Activated naive CD4-positive, alpha-beta T cell treated with anti-CD3 and anti-CD28 coated beads for 36 hours (primary cell): Measurements from ENCODE around the gene CYB561A3. TPM values are rescaled to one million over a fixed set of nuclear protein-coding genes. Genes with fewer than 3 reads are reported as not detected.
"Not testable (repeated sequence)": the region's sequence is repeated elsewhere in the genome, so short reads cannot be mapped to it uniquely, and the experiment has no call there.

ENCODE experiments used
- CTCF ChIA-PET: fragments of 350-600 bp; sonication (Branson Sonifier 250); formaldehyde crosslinking; loops from one replicate; lab custom pipeline; 2021; ENCODE audit warnings: antibody characterized with exemption; lab: Charles Lee
- DNase-seq: peaks from one replicate; pipeline ENCODE4 v3.0.0-alpha.2; 2020
- H3K27ac Mint-ChIP-seq: one replicate; pipeline ENCODE4 v1.8.0; 2021; ENCODE audit warnings: mild to moderate bottlenecking, mixed read lengths
- H3K27me3 Mint-ChIP-seq: one replicate; pipeline ENCODE4 v1.8.0; 2021; ENCODE audit warnings: low read depth, mixed read lengths
- H3K36me3 Mint-ChIP-seq: one replicate; pipeline ENCODE4 v1.8.0; 2021; ENCODE audit warnings: low read depth, mixed read lengths
- H3K4me1 Mint-ChIP-seq: one replicate; pipeline ENCODE4 v1.8.0; 2021; ENCODE audit warnings: low read depth, mixed read lengths
- H3K4me3 Mint-ChIP-seq: one replicate; pipeline ENCODE4 v1.8.0; 2021; ENCODE audit warnings: mild to moderate bottlenecking, moderate library complexity, mixed read lengths
- H3K9me3 Mint-ChIP-seq: one replicate; pipeline ENCODE4 v1.8.0; 2021; ENCODE audit warnings: mixed read lengths
- intact Hi-C: fragments of 100-400 bp; cut with micrococcal nuclease; formaldehyde crosslinking; loops from one replicate; pipeline ENCODE4 v1.15.1; 2023
- total RNA-seq, 2 experiments: library from RNA; stranded (reverse); gene quantifications; one replicate each; pipeline ENCODE4 v1.2.3, GENCODE V29; 2021

The CYB561A3 gene
- total RNA-seq, 2 experiments from 2014 or later: 31.7 to 31.8 TPM

DNA sequence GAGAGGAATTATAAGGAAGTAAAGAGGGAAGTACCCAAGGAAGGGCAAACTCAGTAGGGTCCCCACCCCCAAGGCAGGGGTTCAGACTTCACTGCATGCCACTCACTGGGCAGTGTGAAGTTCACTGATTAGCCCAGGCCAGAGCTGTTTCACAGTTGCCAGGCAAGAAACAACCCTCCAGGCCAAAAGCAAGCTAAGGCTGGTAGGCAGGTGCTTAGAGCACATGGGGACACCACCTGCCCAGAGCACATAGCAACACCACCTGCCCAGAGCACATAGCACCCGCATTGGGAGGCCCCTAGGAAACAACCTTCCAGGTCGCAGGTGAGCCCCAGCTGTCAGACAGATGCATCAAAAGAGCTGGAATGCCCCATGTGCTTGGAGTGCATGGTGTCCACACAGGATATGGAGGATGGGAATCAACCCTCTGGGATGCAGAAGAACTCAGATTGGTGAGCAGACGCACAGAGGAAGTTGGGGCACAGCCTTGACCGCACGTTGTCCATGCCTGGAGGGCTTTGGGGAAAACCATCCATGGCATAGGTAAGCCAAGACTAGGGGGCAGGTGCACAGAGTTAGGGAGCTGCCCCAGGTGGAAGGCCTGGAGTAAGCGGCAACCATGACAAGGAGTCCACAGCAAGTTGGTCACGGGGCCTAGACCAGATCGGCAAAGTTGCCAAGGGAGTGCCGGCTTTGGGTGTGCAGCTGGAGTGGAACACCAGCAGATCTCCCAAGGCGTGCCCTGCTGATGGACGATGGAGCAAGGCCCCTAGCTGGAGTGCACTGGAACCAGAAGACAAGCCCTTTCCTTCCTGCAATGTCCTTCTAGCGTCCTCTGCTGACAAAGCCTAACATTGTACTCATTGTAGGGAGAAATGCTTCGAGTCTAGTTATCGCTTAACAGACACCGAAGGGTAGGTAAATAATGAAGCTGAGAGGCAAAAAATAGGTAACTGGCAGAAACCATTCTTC, 22.9 kb upstream of the CYB561A3 start:
- CTCF ChIA-PET: interaction anchor here (0.6 to 7.3 kb wide), 31 partner anchors 9 to 553 kb away, joined by 3 to 243 read pairs (median 5); partner anchors contain the start of genes CYB561A3, DDB1, TKFC and TMEM138
- Mint-ChIP-seq H3K4me1 (peaks cover 3% of the 10 kb centered on the region), H3K9me3 (no peaks in the 10 kb centered on the region), H3K27ac (no peak overlapping the region), H3K4me3 (no peak overlapping the region), H3K27me3 (no peaks in the 10 kb centered on the region), H3K36me3 (no peaks in the 10 kb centered on the region)
- intact Hi-C loops: loop anchor here (1.0 to 10.0 kb wide), 5 partner anchors 48 to 609 kb away; no protein-coding TSS in a partner anchor
- DNase-seq: no peak

- H3K36me3 Mint-ChIP-seq, H3K27ac Mint-ChIP-seq, DNase-seq, H3K4me3 Mint-ChIP-seq, H3K9me3 Mint-ChIP-seq, H3K4me1 Mint-ChIP-seq, H3K27me3 Mint-ChIP-seq: not testable (repeated sequence)
- intact Hi-C loops: loop anchor here (10.0 kb wide), 1 partner anchor 199 kb away; no protein-coding TSS in a partner anchor
- CTCF ChIA-PET: interaction anchor here (0.6 to 7.3 kb wide), 11 partner anchors 9 to 319 kb away, joined by 3 to 243 read pairs (median 10); partner anchors contain the start of genes CYB561A3, DDB1, TKFC and TMEM138
These were observed 22.2 kb upstream of the CYB561A3 start for GRCh38 chr11:61383859-61384258.

DNA sequence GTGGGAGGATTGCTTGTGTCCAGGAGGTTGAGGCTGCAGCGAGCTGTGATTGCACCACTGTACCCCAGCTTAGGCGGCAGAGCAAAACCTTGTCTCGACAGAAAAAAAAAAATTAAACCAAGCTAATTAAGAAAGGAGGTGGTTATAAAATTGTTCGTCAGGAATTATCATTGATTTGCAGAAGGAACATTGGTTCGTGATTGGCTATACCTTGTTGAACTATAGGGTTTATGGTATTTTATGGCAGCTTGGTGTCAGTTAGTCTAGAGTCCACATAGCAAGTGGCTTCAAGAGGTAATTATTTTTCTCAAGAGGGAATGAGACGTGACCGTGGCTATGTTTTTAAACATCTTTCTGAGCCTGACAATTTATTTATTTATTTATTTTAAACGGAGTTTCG, 19.2 kb upstream of the CYB561A3 start:
- no peaks in the 10 kb centered on the region for H3K9me3 Mint-ChIP-seq
- H3K27ac Mint-ChIP-seq: no peak overlapping the region
- intact Hi-C loops: loop anchor here (10.0 kb wide), 1 partner anchor 196 kb away; no protein-coding TSS in a partner anchor
- CTCF ChIA-PET: interaction anchor here (7.3 kb wide), 1 partner anchor 44 kb away, joined by 243 read pairs; the partner anchor contains the start of genes DDB1 and TKFC
- H3K4me3 Mint-ChIP-seq: no peak overlapping the region
- DNase-seq: no peak
- peaks cover 3% of the 10 kb centered on the region for H3K4me1 Mint-ChIP-seq
- H3K36me3 Mint-ChIP-seq: peaks cover 5% of the 10 kb centered on the region
- H3K27me3 Mint-ChIP-seq: no peaks in the 10 kb centered on the region

- no peak overlapping the region for H3K4me3 Mint-ChIP-seq
- no peak overlapping the region for H3K27ac Mint-ChIP-seq
- H3K4me1 Mint-ChIP-seq: no peaks in the 10 kb centered on the region
- H3K27me3 Mint-ChIP-seq: no peaks in the 10 kb centered on the region
- intact Hi-C loops: no loop called here
- CTCF ChIA-PET: interaction anchor here (1.0 kb wide), 1 partner anchor 43 kb away, joined by 4 read pairs; no protein-coding TSS in a partner anchor
- peaks cover 18% of the 10 kb centered on the region for H3K36me3 Mint-ChIP-seq
- no peak for DNase-seq
- peaks cover 3% of the 10 kb centered on the region for H3K9me3 Mint-ChIP-seq
These were observed 17.1 kb upstream of the CYB561A3 start for GRCh38 chr11:61378713-61379313.

DNA sequence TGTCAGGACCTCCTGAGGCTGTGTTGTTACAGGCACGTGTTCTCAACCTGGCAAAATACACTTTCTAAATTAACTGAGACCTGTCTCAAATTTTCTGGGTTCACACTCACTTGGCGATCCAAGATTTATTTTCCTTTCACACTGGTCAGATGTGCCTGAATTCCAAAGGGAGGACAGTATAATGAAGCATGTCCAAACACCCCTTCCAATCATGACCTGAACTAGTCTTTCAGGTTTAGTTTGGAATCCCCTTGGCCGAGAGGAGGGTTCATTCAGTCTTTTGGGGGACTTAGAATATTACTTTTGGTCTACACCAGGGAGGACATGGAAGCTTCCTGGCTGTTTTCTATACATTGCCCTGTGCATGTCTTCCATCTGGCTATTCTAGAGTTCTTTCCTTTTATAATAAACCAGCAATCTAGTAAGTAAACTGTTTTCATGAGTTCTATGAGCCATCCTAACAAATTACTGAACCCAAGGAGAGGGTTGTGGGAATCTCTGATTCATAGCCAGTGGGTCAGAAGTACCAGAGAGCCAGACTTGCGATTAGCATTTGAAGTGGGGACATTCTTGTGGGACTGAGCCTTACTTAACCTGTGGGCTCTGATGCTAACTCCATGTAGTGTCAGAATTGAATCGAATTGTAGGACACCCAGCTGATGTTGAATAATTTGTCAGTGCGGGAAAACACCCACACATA, 15.9 kb upstream of the CYB561A3 start:
- H3K9me3 Mint-ChIP-seq: peaks cover 3% of the 10 kb centered on the region
- no peaks in the 10 kb centered on the region for H3K27me3 Mint-ChIP-seq
- intact Hi-C loops: no loop called here
- DNase-seq: no peak
- CTCF ChIA-PET: interaction anchor here (3.6 kb wide), 1 partner anchor 41 kb away, joined by 15 read pairs; no protein-coding TSS in a partner anchor
- H3K27ac Mint-ChIP-seq: no peak overlapping the region
- H3K4me1 Mint-ChIP-seq: no peaks in the 10 kb centered on the region
- no peak overlapping the region for H3K4me3 Mint-ChIP-seq
- peaks cover 21% of the 10 kb centered on the region for H3K36me3 Mint-ChIP-seq

- DNase-seq: no peak
- no peak overlapping the region for H3K27ac Mint-ChIP-seq
- intact Hi-C loops: no loop called here
- CTCF ChIA-PET: interaction anchor here (3.6 kb wide), 2 partner anchors 10 to 39 kb away, joined by 15 to 18 read pairs; no protein-coding TSS in a partner anchor
- peaks cover 26% of the 10 kb centered on the region for H3K36me3 Mint-ChIP-seq
- H3K9me3 Mint-ChIP-seq: peaks cover 3% of the 10 kb centered on the region
- H3K4me3 Mint-ChIP-seq: no peak overlapping the region
- no peaks in the 10 kb centered on the region for H3K4me1 Mint-ChIP-seq
- H3K27me3 Mint-ChIP-seq: no peaks in the 10 kb centered on the region
These were observed 14.1 kb upstream of the CYB561A3 start for GRCh38 chr11:61375761-61376108.

DNA sequence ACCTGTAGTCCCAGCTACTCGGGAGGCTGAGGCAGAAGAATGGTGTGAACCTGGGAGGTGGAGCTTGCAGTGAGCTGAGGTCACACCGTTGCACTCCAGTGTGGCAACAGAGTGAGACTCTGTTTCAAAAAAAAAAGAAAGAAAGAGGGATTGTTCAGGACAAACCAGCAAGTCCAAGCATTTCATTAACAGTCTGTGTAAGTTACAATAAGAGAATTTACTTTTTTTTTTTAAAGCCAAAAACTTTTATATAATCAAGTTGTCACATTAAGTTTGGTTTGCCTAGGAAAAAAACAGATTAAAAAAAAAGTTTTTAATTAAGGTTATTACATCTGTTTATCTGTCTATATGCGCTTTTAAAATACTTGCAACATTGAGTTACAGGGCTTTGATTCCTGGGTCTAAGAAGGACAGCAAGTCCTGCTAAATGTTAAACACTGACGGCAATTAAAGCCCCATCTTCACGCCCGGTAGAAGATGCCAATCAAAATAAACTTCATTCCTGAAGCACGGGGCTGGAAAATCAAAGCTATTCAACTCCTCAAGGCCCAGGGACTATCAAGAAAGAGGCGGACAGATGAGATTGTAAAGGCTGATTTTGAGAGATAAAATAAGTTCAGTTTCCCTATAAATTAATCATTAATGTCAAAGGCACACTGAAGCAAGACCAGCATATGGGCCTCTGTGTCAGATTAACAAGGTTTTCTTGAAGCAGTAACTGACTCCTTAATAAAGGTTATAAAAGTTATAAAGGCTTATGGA, 11.2 kb upstream of the CYB561A3 start:
- H3K27me3 Mint-ChIP-seq: no peaks in the 10 kb centered on the region

DNA sequence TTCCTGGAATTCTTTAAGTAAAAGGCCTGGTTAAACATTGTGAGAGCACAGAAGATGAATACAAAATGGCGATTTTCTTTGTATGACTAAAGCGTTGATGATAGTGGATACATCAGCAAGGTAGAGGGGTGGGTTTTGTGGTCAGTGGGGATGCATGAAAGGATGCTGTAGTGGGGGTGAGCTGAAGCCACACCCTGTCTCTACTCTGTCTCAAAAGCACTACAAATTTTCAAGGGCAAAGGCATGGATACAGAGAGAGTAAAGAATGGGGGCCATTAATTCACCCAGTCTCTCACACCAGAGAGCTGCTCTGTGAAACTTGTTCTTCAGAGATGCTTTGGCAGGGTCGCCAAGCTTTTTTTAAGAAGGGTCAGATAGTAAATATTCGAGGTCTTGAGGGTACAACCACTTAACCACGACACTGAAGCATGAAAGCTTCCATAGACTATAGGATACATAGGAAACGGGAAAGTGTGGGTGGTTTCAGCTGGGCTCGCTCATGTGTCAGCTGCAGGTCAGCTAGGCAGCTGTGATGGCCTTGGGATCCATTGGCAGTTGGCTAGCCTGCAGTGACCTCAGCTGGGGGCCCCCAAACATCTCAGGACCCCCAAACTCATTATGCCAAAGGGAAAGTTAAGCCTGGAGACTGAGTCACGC, 8.8 kb upstream of the CYB561A3 start:
- CTCF ChIA-PET: interaction anchor here (1.1 to 3.0 kb wide), 4 partner anchors 8 to 34 kb away, joined by 3 to 25 read pairs (median 8); partner anchors contain the start of genes CYB561A3 and TMEM138
- H3K4me1 Mint-ChIP-seq: no peaks in the 10 kb centered on the region
- intact Hi-C loops: no loop called here
- no peaks in the 10 kb centered on the region for H3K27me3 Mint-ChIP-seq
- no peak overlapping the region for H3K27ac Mint-ChIP-seq
- no peak overlapping the region for H3K4me3 Mint-ChIP-seq
- no peak for DNase-seq
- H3K36me3 Mint-ChIP-seq: peaks cover 35% of the 10 kb centered on the region
- peaks cover 3% of the 10 kb centered on the region for H3K9me3 Mint-ChIP-seq

More for the DNA sequence above, 11.2 kb upstream of the CYB561A3 start:
- DNase-seq: no peak
- intact Hi-C loops: no loop called here
- Mint-ChIP-seq H3K4me3 (no peak overlapping the region), H3K9me3 (peaks cover 3% of the 10 kb centered on the region), H3K27ac (no peak overlapping the region), H3K4me1 (no peaks in the 10 kb centered on the region), H3K36me3 (peaks cover 34% of the 10 kb centered on the region)
- CTCF ChIA-PET: interaction anchor here (0.8 to 1.3 kb wide), 2 partner anchors 13 to 37 kb away, joined by 3 to 4 read pairs; no protein-coding TSS in a partner anchor

DNA sequence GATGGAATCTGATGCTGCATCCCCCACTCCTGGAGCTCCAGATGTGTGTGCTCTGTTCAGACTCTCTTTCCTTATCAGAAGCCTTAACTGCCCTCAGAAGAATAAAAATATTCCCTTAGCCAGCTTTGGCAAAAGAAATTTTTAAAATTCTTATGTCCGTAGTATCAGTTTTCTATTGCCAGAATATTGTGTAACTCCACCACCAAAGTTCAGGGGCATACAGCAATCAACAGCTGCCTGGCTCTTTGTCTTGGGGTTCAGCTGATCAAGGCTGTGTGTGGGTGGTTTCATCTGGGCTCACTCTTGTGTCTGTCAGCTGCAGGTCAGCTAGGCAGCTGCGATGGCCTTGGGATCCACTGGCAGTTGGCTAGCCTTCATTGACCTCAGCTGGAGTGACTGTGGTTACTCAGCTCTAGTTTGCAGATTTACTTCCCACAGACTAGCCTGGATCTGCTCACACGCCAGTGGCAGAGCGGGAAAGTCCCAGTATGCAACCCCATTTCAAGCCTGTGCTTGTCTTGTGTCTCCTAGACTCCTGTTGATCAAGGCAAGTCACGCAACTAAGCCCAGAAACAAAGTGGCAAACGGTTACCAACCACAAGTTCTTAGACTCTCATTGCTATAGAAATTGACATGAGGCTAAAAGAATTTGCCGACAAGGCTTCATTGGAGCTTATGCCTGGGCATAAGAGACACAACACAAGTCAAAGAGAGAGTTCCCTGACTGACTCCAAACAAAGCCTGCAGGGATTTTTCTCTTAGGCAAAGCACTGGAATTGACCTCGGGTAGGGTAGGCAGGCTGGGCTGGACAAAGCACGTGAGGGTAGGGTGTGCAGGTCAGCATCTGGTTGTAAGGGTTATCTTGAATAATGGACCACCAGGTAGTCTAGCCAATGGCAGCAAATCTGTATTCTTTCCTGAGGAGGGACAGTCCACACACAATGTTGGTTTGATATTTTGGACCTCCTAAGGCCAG, 8.0 kb upstream of the CYB561A3 start:
- no peak overlapping the region for H3K4me3 Mint-ChIP-seq
- peak overlapping the region; percentile 2 for H3K27ac Mint-ChIP-seq
- no peaks in the 10 kb centered on the region for H3K4me1 Mint-ChIP-seq
- H3K27me3 Mint-ChIP-seq: no peaks in the 10 kb centered on the region
- no peak for DNase-seq
- CTCF ChIA-PET: interaction anchor here (1.1 to 3.0 kb wide), 3 partner anchors 7 to 33 kb away, joined by 3 to 25 read pairs (median 12); partner anchors contain the start of gene TMEM138
- intact Hi-C loops: loop anchor here (10.0 kb wide), 1 partner anchor 1615 kb away; the partner anchor contains the start of gene STX3
- peaks cover 32% of the 10 kb centered on the region for H3K36me3 Mint-ChIP-seq
- no peaks in the 10 kb centered on the region for H3K9me3 Mint-ChIP-seq

DNA sequence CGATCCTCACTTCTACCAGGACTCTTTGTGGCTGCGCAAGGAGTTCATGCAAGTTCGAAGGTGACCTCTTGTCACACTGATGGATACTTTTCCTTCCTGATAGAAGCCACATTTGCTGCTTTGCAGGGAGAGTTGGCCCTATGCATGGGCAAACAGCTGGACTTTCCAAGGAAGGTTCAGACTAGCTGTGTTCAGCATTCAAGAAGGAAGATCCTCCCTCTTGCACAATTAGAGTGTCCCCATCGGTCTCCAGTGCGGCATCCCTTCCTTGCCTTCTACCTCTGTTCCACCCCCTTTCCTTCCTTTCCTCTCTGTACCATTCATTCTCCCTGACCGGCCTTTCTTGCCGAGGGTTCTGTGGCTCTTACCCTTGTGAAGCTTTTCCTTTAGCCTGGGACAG, 7.0 kb upstream of the CYB561A3 start:
- Mint-ChIP-seq H3K27me3 (no peaks in the 10 kb centered on the region), H3K9me3 (no peaks in the 10 kb centered on the region), H3K36me3 (peaks cover 29% of the 10 kb centered on the region), H3K4me3 (no peak overlapping the region), H3K4me1 (peaks cover 4% of the 10 kb centered on the region), H3K27ac (no peak overlapping the region)
- intact Hi-C loops: loop anchor here (10.0 kb wide), 1 partner anchor 1614 kb away; the partner anchor contains the start of gene STX3
- CTCF ChIA-PET: interaction anchor here (2.1 to 3.0 kb wide), 2 partner anchors 17 to 32 kb away, joined by 12 to 25 read pairs; no protein-coding TSS in a partner anchor
- DNase-seq: no peak
